Endodermal cell (in vitro differentiated cells): ENCODE data around the gene OTP. TPM values are rescaled to one million over a fixed set of nuclear protein-coding genes. Genes with fewer than 3 reads are reported as not detected.

Experiments
- DNase-seq: peaks from one replicate; pipeline ENCODE4 v3.0.0-alpha.2; 2017
- H3K27ac ChIP-seq: 2 replicates; pipeline ENCODE4 v1.5.1; 2013; ENCODE audit warnings: mild to moderate bottlenecking, low read depth, low read length, moderate library complexity
- H3K27me3 ChIP-seq: 2 replicates; pipeline ENCODE4 v1.6.1; 2013; ENCODE audit warnings: mild to moderate bottlenecking, low read length, moderate library complexity; ENCODE audit not compliant: insufficient read depth, control insufficient read depth, poor library complexity, severe bottlenecking
- H3K36me3 ChIP-seq: 2 replicates; pipeline ENCODE4 v1.7.0; 2013; ENCODE audit warnings: mild to moderate bottlenecking, low read length, moderate library complexity; ENCODE audit not compliant: control insufficient read depth, insufficient read depth
- H3K4me1 ChIP-seq: one replicate; pipeline ENCODE4 v1.7.0; 2013; ENCODE audit warnings: low read length; ENCODE audit not compliant: control insufficient read depth, insufficient read depth
- H3K4me3 ChIP-seq: 2 replicates; pipeline ENCODE4 v1.5.1; 2013; ENCODE audit warnings: mild to moderate bottlenecking, low read length, moderate library complexity
- H3K9ac ChIP-seq: 2 replicates; pipeline ENCODE4 v1.6.1; 2013; ENCODE audit warnings: mild to moderate bottlenecking, low read length, moderate library complexity; ENCODE audit not compliant: poor library complexity, severe bottlenecking; ENCODE audit errors: extremely low read depth
- H3K9me3 ChIP-seq: 2 replicates; pipeline ENCODE4 v1.6.1; 2013; ENCODE audit warnings: mild to moderate bottlenecking, low read length, moderate library complexity; ENCODE audit not compliant: control insufficient read depth
- H3K27ac Mint-ChIP-seq: 2 replicates; pipeline ENCODE4 v1.8.0; 2020; ENCODE audit warnings: mixed read lengths
- H3K27me3 Mint-ChIP-seq: 2 replicates; pipeline ENCODE4 v1.8.0; 2021; ENCODE audit warnings: mild to moderate bottlenecking, mixed read lengths; ENCODE audit not compliant: insufficient read depth
- H3K36me3 Mint-ChIP-seq: 2 replicates; pipeline ENCODE4 v1.8.0; 2020; ENCODE audit warnings: low read depth, mixed read lengths
- H3K4me1 Mint-ChIP-seq: 2 replicates; pipeline ENCODE4 v1.8.0; 2020; ENCODE audit warnings: mixed read lengths
- H3K4me3 Mint-ChIP-seq: 2 replicates; pipeline ENCODE4 v1.8.0; 2020; ENCODE audit warnings: mild to moderate bottlenecking, moderate library complexity, mixed read lengths
- H3K9me3 Mint-ChIP-seq: 2 replicates; pipeline ENCODE4 v1.8.0; 2020; ENCODE audit warnings: mild to moderate bottlenecking, mixed read lengths
- CTCF ChIP-seq: fragments of 200-600 bp; sonication (generic); conservative IDR thresholded peaks from 2 replicates; pipeline ENCODE4 v1.5.0; 2021; ENCODE audit warnings: antibody characterized with exemption, mild to moderate bottlenecking
- WGBS, 2 experiments: methylation state at CpG; one replicate each; pipeline versions ENCODE4 v1.1.5 to v1.1.7; 2013; ENCODE audit warnings: missing lambda C conversion rate in 2 of 2, mixed read lengths in 1 of 2; ENCODE audit not compliant: insufficient coverage in 1 of 2, insufficient read length in 1 of 2; 5-methylcytosine and 5-hydroxymethylcytosine counted together
- total RNA-seq, 2 donors: library from RNA; stranded (reverse); fragmentation: NEBNext Ultra II Directional in 1 of 2; extraction: Animal tissue kit (Norgen Biotek cat#: 25700) in 1 of 2; gene quantifications; 2 replicates in 1 of 2; 3 replicates in 1 of 2; pipeline ENCODE4 v1.2.1, GENCODE V29; 2021

Gene OTP
- total RNA-seq, 2 donors from 2014 or later: not detected

GRCh38 chr5:77641963-77642737 lies 3.6 kb upstream of the OTP start:
- WGBS, 2 experiments: 6 to 15% methylated on average over 5 to 19 of the region's 19 CpGs
- Mint-ChIP-seq H3K27me3 (peaks cover 99% of the 10 kb centered on the region), H3K4me3 (no peak overlapping the region), H3K9me3 (no peaks in the 10 kb centered on the region), H3K27ac (no peak overlapping the region), H3K36me3 (no peaks in the 10 kb centered on the region), H3K4me1 (peaks cover 25% of the 10 kb centered on the region)
- Histone ChIP-seq H3K9ac (no peak overlapping the region), H3K4me1 (peaks cover 6% of the 10 kb centered on the region), H3K27ac (no peak overlapping the region), H3K4me3 (no peak overlapping the region), H3K9me3 (no peaks in the 10 kb centered on the region), H3K27me3 (peaks cover 100% of the 10 kb centered on the region), H3K36me3 (no peaks in the 10 kb centered on the region)
- TF ChIP-seq CTCF: no peak
- DNase-seq: no peak

- Histone ChIP-seq H3K27ac (no peak overlapping the region), H3K9me3 (no peaks in the 10 kb centered on the region), H3K4me1 (peaks cover 6% of the 10 kb centered on the region), H3K4me3 (no peak overlapping the region), H3K27me3 (peaks cover 100% of the 10 kb centered on the region), H3K36me3 (no peaks in the 10 kb centered on the region), H3K9ac (no peak overlapping the region)
- peak; percentile 79 for DNase-seq
- Mint-ChIP-seq H3K27ac (no peak overlapping the region), H3K27me3 (peaks cover 99% of the 10 kb centered on the region), H3K4me1 (peaks cover 22% of the 10 kb centered on the region), H3K4me3 (no peak overlapping the region), H3K36me3 (no peaks in the 10 kb centered on the region), H3K9me3 (no peaks in the 10 kb centered on the region)
- WGBS, 2 experiments: 1 to 2% methylated on average over 12 to 23 of the region's 23 CpGs
- TF ChIP-seq CTCF: no peak
These were observed 3.0 kb upstream of the OTP start for GRCh38 chr5:77641397-77641943.

GRCh38 chr5:77640589-77641396 lies 2.3 kb upstream of the OTP start:
- H3K27ac ChIP-seq: no peak overlapping the region
- peaks cover 100% of the 10 kb centered on the region for H3K27me3 ChIP-seq
- peak overlapping the region; percentile 53 for H3K4me3 ChIP-seq

More at GRCh38 chr5:77640589-77641396, 2.3 kb upstream of the OTP start:
- no peak overlapping the region for H3K27ac Mint-ChIP-seq
- H3K4me3 Mint-ChIP-seq: peak overlapping the region; percentile 34
- peak; percentile 71 for DNase-seq
- H3K4me1 ChIP-seq: peaks cover 6% of the 10 kb centered on the region
- peaks cover 24% of the 10 kb centered on the region for H3K4me1 Mint-ChIP-seq
- H3K9me3 Mint-ChIP-seq: no peaks in the 10 kb centered on the region
- no peaks in the 10 kb centered on the region for H3K36me3 Mint-ChIP-seq
- 2 to 3% methylated on average over 6 to 45 of the region's 45 CpGs for WGBS, 2 experiments
- no peak for TF ChIP-seq CTCF
- peaks cover 6% of the 10 kb centered on the region for H3K9me3 ChIP-seq
- H3K36me3 ChIP-seq: no peaks in the 10 kb centered on the region
- peaks cover 99% of the 10 kb centered on the region for H3K27me3 Mint-ChIP-seq
- H3K9ac ChIP-seq: no peak overlapping the region
